Stimulated activated CD4-positive, alpha-beta T cell treated with anti-CD3 and anti-CD28 coated beads, TNF-alpha, amount 100 ng/mL, for 24 hours (primary cell): ENCODE data around the gene ZFX.

Source experiments
- DNase-seq, 3 experiments: peaks; one replicate each; pipeline ENCODE4 v3.0.0-alpha.2; 2020; ENCODE audit warnings: low read depth in 3 of 3

ZFX gene

DNA sequence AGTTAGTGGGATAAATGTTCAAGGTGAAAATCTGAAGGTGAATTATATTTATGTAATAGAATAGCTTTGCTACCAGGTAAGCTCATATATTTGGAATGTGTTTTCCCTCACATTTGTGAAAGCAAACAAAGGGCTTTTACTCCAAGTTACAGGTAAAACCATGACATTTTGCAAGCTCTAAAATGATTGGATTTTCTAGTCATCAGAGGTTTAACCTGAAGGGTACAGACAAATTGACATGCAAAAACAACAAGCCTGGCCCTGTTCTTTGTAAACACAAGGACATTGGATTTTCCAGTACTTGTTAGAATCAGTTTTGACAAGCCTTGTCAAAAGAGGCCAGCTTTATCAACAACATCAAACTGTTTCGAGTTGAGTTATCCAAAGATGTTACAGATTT lies 51.7 kb downstream of the ZFX start:
- DNase-seq, result no peak

DNA sequence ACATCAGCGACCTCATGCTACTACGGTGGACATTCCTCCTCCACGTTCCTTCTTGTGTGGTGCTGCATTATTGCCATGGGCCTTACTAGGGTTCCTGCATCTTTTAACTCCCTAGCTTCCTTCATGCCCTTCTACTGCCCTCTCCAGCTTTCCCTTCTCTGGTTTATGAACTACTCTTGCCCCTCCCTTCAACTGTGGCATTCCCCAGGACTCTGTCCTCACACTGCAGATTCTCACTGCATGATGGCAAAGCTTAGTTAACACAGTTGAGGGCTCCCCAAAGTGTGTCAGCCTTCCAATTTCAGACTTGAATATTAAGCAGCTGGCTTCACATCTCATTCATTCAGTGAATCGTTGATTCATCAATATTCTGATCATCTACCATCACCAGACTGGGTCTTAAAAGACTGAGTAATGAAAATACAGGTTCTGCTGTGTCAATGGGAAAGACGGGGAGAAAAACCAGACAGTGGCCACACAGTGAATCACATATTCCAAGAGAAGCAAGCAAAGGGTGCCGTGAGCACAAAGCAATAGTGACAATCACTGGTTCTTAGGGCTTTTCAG lies 53.0 kb downstream of the ZFX start:
- no peak for DNase-seq

DNA sequence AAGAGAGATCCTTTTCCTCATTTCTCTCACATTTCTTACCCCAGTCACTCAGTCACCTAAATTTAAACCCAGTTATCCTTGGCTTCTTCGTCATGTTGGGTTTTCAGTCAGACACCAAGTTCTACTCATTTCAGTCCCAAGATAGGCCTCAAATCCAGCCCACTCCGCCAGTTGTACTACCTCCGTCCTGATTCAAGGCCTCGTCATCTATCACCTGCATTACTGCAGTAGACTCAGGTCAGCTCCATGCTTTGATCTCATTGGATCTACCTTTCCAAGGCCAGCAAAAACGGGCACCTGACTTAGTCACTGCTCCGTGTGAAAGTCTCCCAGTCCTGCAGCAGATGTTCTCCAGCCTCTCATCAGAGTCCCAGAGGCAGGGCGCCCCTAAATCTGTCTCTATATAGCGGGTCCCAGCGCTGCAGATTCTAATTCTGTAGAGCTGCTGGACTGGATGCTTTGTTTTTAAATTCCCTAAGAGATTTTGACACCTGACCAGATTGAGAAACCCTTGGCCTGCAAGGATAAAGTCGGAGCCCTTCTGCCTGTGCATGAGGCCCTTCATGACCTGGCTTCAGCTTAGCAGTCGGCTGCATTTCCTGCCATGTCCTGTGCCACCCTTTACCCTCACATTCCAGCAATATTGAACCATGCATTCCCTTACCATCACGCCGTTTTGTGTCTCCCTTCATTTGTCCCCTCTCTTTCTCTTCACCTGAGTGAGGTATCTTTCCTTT lies 53.7 kb downstream of the ZFX start:
- no peak for DNase-seq

DNA sequence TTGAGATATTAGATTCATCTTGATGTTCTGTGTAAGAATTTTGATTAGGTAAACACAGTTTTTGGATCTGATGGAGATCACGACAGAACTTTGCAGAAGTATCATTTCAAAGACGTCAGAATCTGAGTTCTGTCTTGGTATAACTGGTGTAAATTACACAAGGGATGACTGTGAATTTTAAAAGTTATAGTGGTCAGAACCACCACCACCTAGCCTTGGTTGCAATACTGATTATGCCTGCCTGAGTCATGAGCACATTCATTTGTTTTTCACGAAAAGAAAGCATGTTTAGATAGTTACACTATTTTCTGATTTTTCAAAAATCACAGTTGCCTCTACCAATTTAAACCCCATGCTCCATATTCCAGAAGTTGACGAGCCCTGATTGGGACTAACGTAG lies 54.8 kb downstream of the ZFX start:
- DNase-seq, result no peak

DNA sequence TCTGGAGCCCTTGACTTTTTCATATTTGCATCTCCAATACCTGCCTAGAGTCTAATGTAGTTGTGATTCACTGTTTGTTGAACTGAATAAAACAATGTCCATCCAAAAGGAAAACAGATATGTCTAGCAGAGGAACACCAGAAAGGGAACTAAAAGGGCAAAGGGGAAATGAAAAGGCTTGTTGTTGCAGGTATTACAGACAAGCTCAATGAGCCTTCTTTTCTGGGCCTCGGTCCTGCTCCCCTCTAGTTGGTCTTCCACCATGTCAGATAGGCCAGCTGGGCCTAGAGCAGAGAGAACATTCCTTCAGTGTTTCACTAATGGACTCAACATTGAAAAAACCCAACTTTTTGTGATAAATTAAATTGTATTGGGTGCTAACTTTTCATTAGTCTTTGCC lies 55.4 kb downstream of the ZFX start:
- DNase-seq, result no peak

DNA sequence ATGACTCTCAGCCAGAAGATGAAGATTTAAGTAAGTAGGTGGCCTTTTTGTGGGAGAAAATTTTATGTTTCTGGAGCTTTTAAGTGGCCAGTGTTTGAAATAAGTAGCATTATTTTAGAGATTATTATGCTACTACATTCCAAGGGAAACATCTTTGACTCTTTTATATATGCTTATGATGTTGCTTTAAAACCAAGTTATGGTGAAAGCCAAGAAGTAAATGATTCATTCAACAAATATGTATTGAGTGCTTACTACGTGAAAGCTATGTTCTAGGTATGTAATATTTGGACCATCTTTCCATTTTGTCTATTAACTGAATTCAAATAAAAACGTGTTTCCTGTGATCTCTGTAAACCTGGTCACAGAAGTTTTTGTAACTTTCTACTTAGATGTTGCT lies 58.3 kb downstream of the ZFX start:
- no peak for DNase-seq

DNA sequence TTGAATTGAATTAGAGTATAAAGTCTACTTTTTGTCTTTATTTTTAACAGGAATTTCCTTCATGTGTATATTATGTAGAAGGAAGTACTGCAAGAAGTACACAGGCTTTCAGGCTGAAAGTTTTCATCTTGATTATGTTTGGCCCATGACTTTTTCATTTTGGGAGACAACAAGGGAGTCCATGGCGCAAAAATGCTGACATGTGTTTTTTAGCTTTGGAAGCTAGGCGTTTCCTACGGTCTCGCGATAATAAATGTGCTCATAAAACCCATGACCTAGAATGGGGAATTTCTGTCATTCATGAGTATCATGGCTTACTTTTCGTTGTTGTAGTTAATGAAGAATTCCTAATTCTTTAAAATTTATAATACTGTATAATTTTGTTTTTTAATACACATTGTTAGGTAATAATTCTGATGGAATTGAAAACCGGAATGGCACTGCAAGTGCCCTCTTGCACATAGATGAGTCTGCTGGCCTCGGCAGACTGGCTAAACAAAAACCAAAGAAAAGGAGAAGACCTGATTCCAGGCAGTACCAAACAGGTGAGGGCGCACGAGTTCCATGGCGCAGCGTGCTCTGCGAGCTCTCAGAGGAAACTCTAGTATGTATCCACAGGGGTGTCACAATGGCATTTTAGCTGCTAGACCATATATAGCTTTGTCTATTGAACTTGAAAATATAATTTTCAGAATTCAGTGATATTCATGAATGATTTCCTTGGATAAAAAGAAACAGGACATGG lies 59.1 kb downstream of the ZFX start:
- no peak for DNase-seq

DNA sequence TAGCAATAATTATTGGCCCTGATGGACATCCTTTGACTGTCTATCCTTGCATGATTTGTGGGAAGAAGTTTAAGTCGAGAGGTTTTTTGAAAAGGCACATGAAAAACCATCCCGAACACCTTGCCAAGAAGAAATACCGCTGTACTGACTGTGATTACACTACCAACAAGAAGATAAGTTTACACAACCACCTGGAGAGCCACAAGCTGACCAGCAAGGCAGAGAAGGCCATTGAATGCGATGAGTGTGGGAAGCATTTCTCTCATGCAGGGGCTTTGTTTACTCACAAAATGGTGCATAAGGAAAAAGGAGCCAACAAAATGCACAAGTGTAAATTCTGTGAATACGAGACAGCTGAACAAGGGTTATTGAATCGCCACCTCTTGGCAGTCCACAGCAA lies 60.7 kb downstream of the ZFX start:
- DNase-seq, result no peak

DNA sequence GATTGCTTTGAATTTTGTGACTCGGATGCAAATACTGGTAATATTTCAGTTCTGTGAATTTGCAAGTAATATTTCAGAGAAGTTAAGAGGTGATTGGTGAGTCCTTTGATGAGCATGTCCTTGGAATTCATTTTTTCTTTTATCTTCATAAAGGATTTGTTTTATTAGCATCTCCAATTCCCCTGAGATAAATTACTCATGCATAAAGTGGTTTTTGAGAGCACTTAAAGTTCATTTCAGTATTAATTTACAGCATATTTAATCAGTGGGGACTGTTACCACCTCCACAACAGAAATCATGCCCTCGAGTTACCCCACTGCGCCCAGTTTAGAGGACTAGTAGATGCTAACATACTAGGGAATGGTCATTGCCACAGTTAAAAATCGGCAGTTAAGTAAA lies 65.0 kb downstream of the ZFX start:
- DNase-seq, result no peak

DNA sequence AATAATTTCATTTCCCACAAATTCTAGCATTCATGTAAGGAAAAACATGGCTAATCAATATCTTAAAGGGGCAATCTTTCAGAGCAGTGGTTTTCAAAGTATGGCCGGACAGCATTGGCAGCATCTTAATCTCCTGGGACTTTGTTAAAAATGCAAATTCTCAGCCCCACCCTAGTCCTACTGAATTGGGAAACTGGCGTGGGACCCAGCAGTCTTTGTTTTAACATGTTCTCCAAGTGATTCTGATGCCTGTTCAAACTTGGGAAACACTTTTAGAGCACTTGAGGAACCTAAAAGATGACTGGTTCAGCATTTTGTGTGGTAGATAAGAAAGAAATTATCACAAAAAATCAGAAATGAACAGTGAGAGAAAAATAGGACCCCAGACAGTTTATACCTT lies 65.7 kb downstream of the ZFX start:
- DNase-seq, result no peak

DNA sequence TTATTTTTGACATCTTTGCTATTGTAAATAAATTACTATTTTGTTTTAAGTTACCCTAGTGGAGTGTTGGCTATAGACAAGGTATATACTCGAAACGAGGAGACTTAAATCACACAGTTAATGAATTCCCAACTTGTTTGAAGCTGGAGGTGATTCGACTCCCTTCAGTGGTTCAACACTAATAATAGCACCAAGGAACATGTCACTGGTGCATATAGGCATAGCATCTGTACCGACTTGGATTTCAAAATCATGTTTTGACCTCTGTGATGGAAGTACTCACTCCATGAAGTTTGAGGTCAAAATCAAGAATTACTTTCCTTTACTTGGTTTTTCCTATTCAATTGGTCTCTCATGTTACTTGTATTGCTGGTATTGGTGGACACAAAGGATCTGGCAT lies 66.5 kb downstream of the ZFX start:
- DNase-seq, result no peak

DNA sequence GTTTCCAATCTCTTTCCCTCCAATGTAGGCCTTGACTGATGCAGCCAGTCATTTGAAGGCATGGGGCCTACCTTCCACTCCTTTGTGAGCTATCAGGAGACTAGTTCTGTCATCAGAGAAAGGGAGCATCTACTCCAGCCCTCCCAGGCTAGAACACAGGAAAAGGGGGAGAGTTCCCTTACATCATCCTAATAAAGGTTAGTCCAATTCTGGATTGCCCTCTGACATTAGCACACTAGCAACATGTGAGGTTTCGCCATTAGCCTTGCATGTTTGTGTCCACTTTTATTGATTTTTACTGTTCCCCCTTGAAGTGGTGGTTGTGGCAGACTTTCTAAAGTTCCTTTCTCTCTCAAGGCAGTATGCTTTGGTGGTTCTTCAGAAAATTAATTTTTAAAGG lies 67.3 kb downstream of the ZFX start:
- DNase-seq, result no peak

DNA sequence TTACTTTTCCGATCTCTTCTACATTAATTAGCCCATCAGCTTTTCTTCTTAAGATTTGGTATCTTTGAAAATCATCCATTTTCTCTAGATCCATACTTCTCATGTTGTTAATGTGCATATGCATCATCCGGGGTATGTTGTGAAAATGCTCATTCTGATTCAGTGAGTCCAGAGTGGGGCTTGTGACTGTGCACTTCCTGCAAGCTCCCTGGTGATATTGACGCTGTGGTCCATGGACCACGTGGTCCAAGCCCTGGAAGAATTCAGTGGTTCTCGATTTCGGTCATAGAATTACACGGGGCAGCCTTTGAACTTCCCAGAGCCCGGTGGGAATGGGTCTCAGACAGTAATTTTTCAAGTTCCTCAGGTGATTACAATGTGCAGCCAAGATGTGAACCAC lies 69.8 kb downstream of the ZFX start:
- no peak for DNase-seq

DNA sequence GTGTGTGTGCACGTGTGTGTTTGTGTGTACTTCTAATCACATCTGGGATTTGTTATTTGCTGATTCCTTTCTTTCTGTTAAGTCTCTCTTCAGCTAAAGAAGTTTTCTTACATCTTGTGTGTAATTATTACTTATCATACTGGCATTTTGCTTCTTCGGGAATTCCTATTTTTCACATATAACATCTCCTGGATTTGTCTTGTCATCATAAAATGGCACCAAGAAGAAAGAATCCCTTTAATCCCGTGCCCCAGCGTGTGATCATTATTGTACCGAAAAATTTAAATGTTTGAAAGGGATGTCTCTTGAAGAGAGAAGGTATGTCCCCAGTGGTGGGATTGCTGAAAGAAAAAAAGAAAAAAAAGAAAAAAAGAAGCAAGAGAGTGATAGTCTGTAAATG lies 72.3 kb downstream of the ZFX start:
- no peak for DNase-seq

DNA sequence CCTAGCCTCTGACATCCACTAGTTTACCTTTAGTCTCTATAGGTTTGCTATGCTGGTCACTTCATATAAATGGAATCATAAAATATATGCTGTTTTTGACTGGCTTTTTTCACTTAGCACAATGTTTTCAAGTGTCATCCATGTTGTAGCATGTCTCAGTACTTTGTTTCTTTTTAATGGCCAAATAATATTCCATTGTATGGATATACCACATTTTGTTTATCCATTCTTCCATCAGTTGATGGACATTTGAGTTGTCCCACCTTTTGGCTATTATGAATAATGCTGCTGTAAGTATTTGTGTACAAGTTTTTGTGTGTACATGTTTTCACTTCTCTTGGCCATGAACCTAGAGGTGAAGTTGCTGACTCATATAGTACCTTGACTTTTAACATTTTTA lies 75.7 kb downstream of the ZFX start:
- DNase-seq, result no peak

DNA sequence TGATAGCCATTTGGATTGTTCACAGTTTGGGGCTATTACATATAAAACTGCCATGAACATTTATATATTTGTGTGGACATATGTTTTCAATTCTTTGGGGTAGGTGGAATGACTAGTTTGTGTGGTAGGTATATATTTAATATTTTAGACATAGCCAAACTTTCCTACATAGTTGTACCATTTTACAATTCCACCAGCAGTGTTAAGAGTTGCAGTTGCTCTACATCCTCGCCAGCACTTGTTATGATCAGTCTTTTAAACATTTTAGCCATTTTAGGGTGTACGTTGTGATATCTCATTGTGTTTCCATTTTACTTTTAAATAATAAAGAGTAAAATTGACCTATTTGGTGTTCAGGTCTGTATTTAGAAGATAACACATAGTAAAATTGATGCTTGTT lies 76.6 kb downstream of the ZFX start:
- DNase-seq, result no peak

DNA sequence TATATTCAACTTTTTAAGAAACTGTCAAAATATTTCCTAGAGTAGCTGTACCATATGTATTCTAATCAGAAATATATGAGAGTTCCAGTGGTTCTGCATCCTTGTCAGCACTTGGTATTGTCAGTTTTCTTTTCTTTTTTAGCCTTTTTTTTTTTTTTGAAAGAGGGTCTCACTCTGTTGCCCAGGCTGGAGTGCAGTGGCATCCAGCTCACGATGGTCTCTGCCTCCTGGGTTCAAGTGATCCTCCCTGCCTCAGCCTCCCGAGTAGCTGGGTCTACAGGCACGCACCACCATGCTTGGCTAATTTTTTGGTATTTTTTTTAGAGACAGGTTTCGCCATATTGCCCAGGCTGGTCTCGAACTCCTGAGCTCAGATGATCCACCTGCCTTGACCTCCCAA lies 79.1 kb downstream of the ZFX start:
- DNase-seq, result no peak

DNA sequence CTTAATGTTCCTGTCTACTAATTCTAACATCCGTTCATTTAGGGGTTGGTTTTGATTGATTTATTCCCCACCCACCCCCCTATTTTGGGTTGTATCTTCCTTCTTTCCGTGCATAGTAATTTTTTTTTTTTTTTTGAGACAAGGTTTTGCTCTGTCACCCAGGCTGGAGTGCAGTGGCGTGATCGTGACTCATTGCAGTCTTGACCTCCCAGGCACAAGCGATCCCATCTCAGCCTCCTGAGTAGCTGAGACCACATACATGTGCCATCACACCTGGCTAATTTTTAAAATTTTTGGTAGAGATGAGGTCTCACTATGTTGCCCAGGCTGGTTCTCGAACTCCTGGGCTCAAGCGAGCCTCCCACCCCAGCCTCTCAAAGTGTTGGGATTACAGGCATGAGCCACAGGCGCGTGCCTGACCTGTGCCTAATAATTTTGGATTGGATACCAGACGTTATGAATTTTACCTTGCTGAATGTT lies 79.9 kb downstream of the ZFX start:
- no peak for DNase-seq

DNA sequence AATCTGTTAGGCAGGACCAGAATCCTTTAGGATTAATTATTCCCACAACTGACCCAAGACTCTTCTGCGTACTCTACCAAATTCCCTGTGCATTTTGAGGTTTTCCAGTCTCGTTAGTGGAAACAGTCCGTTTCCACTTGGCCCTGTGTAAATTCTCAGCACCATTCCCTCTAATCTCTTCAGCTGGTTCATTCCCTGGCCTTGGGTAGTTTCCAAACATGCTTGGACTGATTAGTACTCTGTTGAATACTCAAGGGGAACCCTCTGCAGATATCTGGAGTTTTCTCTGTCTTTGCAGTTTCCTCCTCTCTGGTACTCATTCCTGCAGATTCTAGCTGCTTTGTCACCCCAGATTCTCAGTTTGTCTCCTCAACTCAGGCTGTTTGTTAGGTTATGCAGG lies 80.4 kb downstream of the ZFX start:
- DNase-seq, result no peak

DNA sequence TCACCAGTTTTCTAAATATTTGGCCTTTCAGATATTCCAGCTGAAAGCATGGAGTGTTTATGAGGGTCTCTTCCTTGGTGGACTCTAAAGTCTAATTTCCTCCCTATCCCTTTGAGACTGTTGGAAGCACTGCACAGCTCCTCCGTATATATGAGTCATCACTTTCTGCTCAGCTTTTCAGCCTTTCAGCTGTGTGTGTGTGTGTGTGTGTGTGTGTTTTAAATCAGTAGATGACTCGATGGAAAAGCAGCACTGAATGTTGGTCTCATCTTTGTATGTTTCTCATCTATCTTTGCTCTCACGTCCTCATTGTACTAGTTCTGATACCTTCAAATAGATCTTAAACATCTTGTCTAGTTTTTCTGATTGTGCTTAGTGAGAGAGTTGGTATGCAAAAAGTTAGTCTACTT lies 81.6 kb downstream of the ZFX start:
- DNase-seq, result no peak

DNA sequence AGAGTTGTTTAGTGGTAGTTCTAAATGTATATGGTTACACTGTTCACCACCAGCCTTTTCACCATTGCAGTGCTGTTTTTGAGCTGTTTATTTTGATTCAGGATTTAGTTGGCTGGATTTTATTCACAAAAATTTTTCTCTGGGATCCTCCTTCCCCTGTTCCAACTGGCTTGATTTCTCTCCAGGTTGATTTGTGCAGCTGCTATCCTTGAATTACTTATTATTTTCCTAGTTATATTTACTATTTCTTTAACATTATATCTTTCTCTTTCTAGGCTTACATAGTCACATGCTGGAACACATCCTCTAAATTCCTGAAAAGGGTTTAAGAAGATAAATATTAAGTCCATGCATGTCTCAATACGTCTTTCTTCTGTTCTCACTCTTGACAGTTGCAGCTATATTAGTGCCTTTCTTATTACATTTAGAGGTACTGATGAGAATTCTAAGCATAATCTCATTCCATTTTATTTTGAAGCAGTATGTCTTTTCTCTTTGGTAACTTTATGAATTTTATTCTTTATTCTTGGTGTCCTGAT lies 82.2 kb downstream of the ZFX start:
- DNase-seq, result no peak

DNA sequence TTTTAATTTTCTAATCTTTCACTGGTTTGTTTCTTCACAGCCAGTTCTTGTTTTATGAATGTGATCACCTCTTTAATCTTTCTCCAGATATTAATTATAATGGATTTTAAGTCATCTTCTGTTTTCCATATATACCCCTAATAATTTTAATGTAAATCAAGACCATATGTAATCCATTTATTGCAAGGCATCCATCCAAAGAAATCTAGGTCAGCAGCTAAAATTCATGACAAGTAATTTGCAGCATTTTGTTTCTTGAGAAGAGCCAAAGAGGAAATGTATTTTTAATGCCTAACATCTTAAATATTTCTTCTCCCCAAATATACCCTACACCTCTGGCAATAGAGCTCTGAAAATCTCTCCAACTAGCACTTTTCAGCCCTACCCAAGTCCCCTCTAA lies 83.3 kb downstream of the ZFX start:
- no peak for DNase-seq
